GM21381 (cell line): ENCODE data around the gene MAP3K1.

ENCODE experiments used
- ATAC-seq: cut with Tn5 transposase; IDR thresholded peaks from one replicate; pipeline ENCODE4 v1.9.1; 2021; ENCODE audit warnings: mild to moderate bottlenecking, moderate library complexity; ENCODE audit not compliant: unreplicated experiment

The MAP3K1 gene

GRCh38 chr5:56845277-56845676 lies 29.9 kb downstream of the MAP3K1 start:
- ATAC-seq, result no peak

- no peak for ATAC-seq
These were observed 30.6 kb downstream of the MAP3K1 start for GRCh38 chr5:56845904-56846480.

- ATAC-seq, result no peak
These were observed 32.9 kb downstream of the MAP3K1 start for GRCh38 chr5:56848206-56848605.

- ATAC-seq, result no peak
These were observed 34.3 kb downstream of the MAP3K1 start for GRCh38 chr5:56849671-56850070.

- no peak for ATAC-seq
These were observed 35.1 kb downstream of the MAP3K1 start for GRCh38 chr5:56850423-56850822.

- ATAC-seq, result no peak
These were observed 36.1 kb downstream of the MAP3K1 start for GRCh38 chr5:56851258-56851941.

- no peak for ATAC-seq
These were observed 37.1 kb downstream of the MAP3K1 start for GRCh38 chr5:56852228-56853000.

GRCh38 chr5:56853698-56854097 lies 38.3 kb downstream of the MAP3K1 start:
- ATAC-seq, result no peak

- no peak for ATAC-seq
These were observed 39.6 kb downstream of the MAP3K1 start for GRCh38 chr5:56854920-56855319.

- no peak for ATAC-seq
These were observed 41.3 kb downstream of the MAP3K1 start for GRCh38 chr5:56856541-56857178.

GRCh38 chr5:56858777-56859442 lies 43.6 kb downstream of the MAP3K1 start:
- no peak for ATAC-seq

GRCh38 chr5:56861893-56862485 lies 46.6 kb downstream of the MAP3K1 start:
- ATAC-seq, result no peak

GRCh38 chr5:56862909-56863308 lies 47.6 kb downstream of the MAP3K1 start:
- ATAC-seq, result no peak

- ATAC-seq, result no peak
These were observed 56.4 kb downstream of the MAP3K1 start for GRCh38 chr5:56871777-56872176.

- no peak for ATAC-seq
These were observed 57.7 kb downstream of the MAP3K1 start for GRCh38 chr5:56873056-56873455.

- no peak for ATAC-seq
These were observed 61.0 kb downstream of the MAP3K1 start for GRCh38 chr5:56876327-56876726.

- no peak for ATAC-seq
These were observed 66.2 kb downstream of the MAP3K1 start for GRCh38 chr5:56881571-56881970.

- ATAC-seq, result no peak
These were observed 78.1 kb downstream of the MAP3K1 start for GRCh38 chr5:56893251-56893951.

- no peak for ATAC-seq
These were observed 81.4 kb downstream of the MAP3K1 start for GRCh38 chr5:56896763-56897162.

- ATAC-seq, result no peak
These were observed 82.9 kb downstream of the MAP3K1 start for GRCh38 chr5:56898213-56898612.
